Measurements from ENCODE around the gene STK35. TPM values are rescaled to one million over a fixed set of nuclear protein-coding genes. Genes with fewer than 3 reads are reported as not detected.

STK35 gene
- total RNA-seq, 1 donor from 2014 or later = 31.0 TPM

DNA sequence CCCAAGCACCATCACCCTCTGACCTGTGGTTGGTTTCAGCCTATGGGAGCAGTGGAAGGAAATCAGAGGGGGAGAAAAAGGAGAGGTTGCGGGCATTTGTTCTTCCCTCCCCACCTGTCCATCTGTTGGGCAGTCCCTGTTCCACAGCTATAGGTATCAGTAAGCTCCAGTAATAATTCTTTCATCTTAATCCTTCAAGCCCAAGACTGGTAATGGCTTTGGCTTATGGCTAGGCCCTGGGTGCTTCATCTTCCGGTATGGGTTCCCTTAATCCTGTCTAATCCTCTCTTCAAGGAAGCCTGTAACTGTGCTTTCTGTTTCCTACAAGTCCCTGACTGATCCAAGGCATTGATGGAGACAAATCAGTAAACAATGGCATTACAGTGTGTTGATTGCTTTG is 42.2 kb upstream of the STK35 start:
- TF ChIP-seq, protein P1, sequence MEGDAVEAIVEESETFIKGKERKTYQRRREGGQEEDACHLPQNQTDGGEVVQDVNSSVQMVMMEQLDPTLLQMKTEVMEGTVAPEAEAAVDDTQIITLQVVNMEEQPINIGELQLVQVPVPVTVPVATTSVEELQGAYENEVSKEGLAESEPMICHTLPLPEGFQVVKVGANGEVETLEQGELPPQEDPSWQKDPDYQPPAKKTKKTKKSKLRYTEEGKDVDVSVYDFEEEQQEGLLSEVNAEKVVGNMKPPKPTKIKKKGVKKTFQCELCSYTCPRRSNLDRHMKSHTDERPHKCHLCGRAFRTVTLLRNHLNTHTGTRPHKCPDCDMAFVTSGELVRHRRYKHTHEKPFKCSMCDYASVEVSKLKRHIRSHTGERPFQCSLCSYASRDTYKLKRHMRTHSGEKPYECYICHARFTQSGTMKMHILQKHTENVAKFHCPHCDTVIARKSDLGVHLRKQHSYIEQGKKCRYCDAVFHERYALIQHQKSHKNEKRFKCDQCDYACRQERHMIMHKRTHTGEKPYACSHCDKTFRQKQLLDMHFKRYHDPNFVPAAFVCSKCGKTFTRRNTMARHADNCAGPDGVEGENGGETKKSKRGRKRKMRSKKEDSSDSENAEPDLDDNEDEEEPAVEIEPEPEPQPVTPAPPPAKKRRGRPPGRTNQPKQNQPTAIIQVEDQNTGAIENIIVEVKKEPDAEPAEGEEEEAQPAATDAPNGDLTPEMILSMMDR (IDR thresholded peaks at IDR 0.05; ENCODE audit: unreplicated experiment) = no peak
- no peak overlapping the region for H3K27ac Mint-ChIP-seq
- H3K4me1 Mint-ChIP-seq = no peaks in the 10 kb centered on the region
- DNase-seq (ENCODE audit: low spot score in 2 of 2, unreplicated experiment in 2 of 2) = no peak
- H3K36me3 Mint-ChIP-seq = no peaks in the 10 kb centered on the region
- peaks cover 23% of the 10 kb centered on the region for H3K27me3 Mint-ChIP-seq (ENCODE audit: low read depth)
- H3K4me3 Mint-ChIP-seq = no peak overlapping the region
- H3K9me3 Mint-ChIP-seq = peaks cover 13% of the 10 kb centered on the region

DNA sequence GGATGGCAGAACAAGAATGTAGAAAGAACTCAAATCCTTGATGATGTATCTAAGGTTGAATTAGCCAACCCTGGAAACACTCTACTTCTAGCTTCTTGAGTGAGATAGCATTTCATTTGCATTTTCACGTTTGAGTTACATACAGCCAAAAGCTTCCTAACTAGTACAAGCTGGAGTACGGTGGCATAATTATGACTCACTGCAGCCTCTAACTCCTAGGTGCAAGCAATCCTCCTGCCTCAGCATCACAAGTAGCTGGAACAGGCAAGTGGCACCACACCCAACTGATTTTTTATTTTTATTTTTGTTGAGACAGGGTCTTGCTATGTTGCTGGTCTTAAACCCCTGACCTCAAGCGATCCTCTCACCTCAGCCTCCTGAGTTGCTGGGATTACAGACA is 36.5 kb upstream of the STK35 start:
- H3K4me3 Mint-ChIP-seq = no peak overlapping the region
- H3K27me3 Mint-ChIP-seq (ENCODE audit: low read depth) = peaks cover 52% of the 10 kb centered on the region
- H3K4me1 Mint-ChIP-seq = no peaks in the 10 kb centered on the region
- TF ChIP-seq, protein P1 (IDR thresholded peaks at IDR 0.05; ENCODE audit: unreplicated experiment) = no peak
- H3K36me3 Mint-ChIP-seq = no peaks in the 10 kb centered on the region
- DNase-seq (ENCODE audit: low spot score in 2 of 2, unreplicated experiment in 2 of 2) = no peak
- H3K9me3 Mint-ChIP-seq = peaks cover 12% of the 10 kb centered on the region
- H3K27ac Mint-ChIP-seq = no peak overlapping the region

DNA sequence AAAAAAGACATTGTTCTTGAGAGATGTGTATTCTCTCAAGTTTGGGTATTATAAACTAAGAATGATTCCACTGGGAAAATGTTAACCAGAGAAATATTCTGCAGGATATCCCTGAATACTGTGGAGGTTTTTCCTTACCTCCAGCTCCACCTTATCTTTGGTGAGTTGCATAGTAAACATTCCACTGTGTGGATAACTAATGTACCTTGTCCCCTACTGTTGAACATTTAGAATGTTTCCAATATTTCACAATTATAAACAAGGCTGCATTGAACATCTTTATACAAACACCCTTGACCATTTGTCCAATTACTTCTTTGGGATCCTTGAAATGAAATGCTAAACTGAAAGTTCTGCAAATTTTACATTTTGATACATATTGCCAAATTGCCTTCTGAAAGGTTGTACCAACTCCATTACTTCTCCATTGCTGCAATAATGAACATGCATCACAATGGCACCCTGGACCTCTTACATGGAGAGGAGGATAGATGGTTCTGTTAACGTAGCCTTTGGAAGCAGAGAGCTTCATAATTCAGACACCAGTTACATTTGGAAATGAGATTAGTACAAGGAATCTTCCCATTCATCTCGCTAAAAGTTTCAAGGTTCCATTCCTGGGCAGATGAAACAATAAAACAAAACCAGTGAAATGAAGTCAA is 35.0 kb upstream of the STK35 start:
- no peak overlapping the region for H3K4me3 Mint-ChIP-seq
- no peak overlapping the region for H3K27ac Mint-ChIP-seq
- peaks cover 52% of the 10 kb centered on the region for H3K27me3 Mint-ChIP-seq (ENCODE audit: low read depth)
- TF ChIP-seq, protein P1 (IDR thresholded peaks at IDR 0.05; ENCODE audit: unreplicated experiment) = no peak
- no peaks in the 10 kb centered on the region for H3K4me1 Mint-ChIP-seq
- no peak for DNase-seq (ENCODE audit: low spot score in 2 of 2, unreplicated experiment in 2 of 2)
- no peaks in the 10 kb centered on the region for H3K36me3 Mint-ChIP-seq
- H3K9me3 Mint-ChIP-seq = peaks cover 12% of the 10 kb centered on the region

DNA sequence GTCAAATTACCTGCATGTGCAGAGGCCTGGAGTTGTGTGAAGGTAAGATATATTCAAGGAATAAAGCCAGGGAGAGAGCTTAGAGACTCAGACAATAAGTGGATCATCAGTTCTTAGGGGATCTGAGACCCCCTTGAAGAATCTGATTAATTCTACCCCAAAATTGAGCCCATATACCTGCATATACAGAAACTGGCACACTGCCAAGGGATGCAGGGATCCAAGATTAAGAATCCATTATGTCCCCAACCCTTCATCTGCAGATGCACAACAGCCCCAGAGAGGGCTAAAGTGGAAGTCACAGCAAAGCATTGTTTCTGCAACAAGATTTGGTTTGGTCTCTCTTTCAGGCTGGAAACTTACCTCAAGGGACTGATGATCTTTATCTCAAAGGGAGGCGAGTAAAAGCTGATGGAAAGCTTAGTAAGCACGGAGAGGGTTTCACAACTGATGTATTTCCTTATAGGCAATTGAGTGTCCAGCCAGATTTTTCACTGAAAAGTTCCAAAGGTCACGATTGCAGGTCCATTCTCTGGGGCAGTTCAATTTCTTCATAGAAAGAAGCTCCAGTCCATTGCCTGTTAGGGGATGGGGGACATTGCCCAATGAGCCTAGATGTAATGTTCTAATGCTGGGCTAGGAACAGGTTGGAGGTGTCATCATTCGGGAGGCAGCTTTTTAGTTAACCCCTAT is 20.9 kb upstream of the STK35 start:
- Mint-ChIP-seq H3K9me3 (no peaks in the 10 kb centered on the region), H3K27me3 (ENCODE audit: low read depth) (peaks cover 75% of the 10 kb centered on the region), H3K36me3 (no peaks in the 10 kb centered on the region), H3K27ac (no peak overlapping the region), H3K4me3 (no peak overlapping the region), H3K4me1 (no peaks in the 10 kb centered on the region)
- TF ChIP-seq, protein P1 (IDR thresholded peaks at IDR 0.05; ENCODE audit: unreplicated experiment) = no peak
- no peak for DNase-seq (ENCODE audit: low spot score in 2 of 2, unreplicated experiment in 2 of 2)

DNA sequence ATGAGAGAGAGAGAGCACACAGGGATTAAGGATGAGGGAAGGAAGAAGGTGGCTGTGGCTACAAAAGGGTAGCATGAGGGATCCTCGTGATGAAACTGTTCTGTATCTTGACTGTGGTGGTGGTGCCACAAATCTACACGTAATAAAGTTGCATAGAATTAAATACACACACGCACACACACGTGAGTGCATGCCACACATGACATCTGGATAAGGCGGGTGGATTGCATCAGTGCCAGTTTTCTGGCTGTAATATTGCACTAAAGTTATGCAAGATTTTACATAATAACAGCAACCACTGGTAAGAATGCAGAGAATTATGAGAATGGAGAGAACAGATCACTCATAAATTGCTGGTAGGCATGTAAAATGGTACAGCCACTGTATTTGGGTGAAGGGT is 16.9 kb upstream of the STK35 start:
- Mint-ChIP-seq H3K27me3 (ENCODE audit: low read depth) (peaks cover 80% of the 10 kb centered on the region), H3K9me3 (no peaks in the 10 kb centered on the region), H3K27ac (no peak overlapping the region), H3K4me1 (no peaks in the 10 kb centered on the region), H3K4me3 (no peak overlapping the region), H3K36me3 (no peaks in the 10 kb centered on the region)
- TF ChIP-seq, protein P1 (IDR thresholded peaks at IDR 0.05; ENCODE audit: unreplicated experiment) = no peak
- DNase-seq (ENCODE audit: low spot score in 2 of 2, unreplicated experiment in 2 of 2) = no peak

All from mesothelial cell of epicardium (in vitro differentiated cells).